Kidney (tissue), 14 donors: ENCODE measurements around the gene FGF2. TPM values are rescaled to one million over a fixed set of nuclear protein-coding genes. Genes with fewer than 3 reads are reported as not detected.
A peak's percentile ranks its signal among the peaks of the same experiment; 100 is the strongest.

Source experiments
- DNase-seq, 5 donors: peaks; one replicate each; pipeline ENCODE4 v3.0.0-alpha.2; 2013 to 2020
- FAIRE-seq: peaks from 2 replicates; lab custom pipeline; 2012; peaks lifted over from hg19 to GRCh38; lab: Jason Lieb, UNC
- H3K27ac ChIP-seq, 2 donors: one replicate each; pipeline ENCODE4 v1.7.0; 2013; ENCODE audit warnings: low read depth in 2 of 2, low read length in 2 of 2, inconsistent platforms in 1 of 2
- H3K27me3 ChIP-seq: one replicate; pipeline ENCODE4 v1.7.1; 2013; ENCODE audit warnings: low read length, inconsistent platforms; ENCODE audit not compliant: control insufficient read depth, insufficient read depth
- H3K36me3 ChIP-seq, 3 donors: one replicate each; pipeline versions ENCODE4 v1.7.0 to v1.7.1; 2013; ENCODE audit warnings: low read length in 3 of 3, control low read depth in 1 of 3, inconsistent platforms in 1 of 3; ENCODE audit not compliant: insufficient read depth in 3 of 3, control insufficient read depth in 2 of 3
- H3K4me1 ChIP-seq, 3 donors: one replicate each; pipeline versions ENCODE4 v1.7.0 to v1.7.1; 2013; ENCODE audit warnings: low read length in 3 of 3, inconsistent platforms in 1 of 3, low read depth in 1 of 3; ENCODE audit not compliant: control insufficient read depth in 2 of 3, insufficient read depth in 2 of 3
- H3K4me3 ChIP-seq, 3 donors: one replicate each; pipeline versions ENCODE4 v1.7.0 to v1.8.1; 2013; ENCODE audit warnings: low read length in 3 of 3, control low read depth in 1 of 3, inconsistent platforms in 1 of 3
- H3K9ac ChIP-seq, 3 donors: one replicate each; pipeline versions ENCODE4 v1.7.0 to v1.7.1; 2013; ENCODE audit warnings: low read length in 3 of 3, control low read depth in 1 of 3, inconsistent platforms in 1 of 3
- H3K9me3 ChIP-seq, 3 donors: one replicate each; pipeline versions ENCODE4 v1.7.0 to v1.7.1; 2013; ENCODE audit warnings: low read length in 3 of 3, control low read depth in 1 of 3, inconsistent platforms in 1 of 3; ENCODE audit not compliant: control insufficient read depth in 2 of 3, insufficient read depth in 1 of 3
- CTCF ChIP-seq: IDR thresholded peaks from 3 replicates; pipeline ENCODE4 v1.5.1; 2012; ENCODE audit warnings: mild to moderate bottlenecking, moderate library complexity, borderline replicate concordance; ENCODE audit not compliant: insufficient read depth; ENCODE audit errors: extremely low read depth
- intact Hi-C: fragments of 100-400 bp; cut with DNase I; formaldehyde crosslinking; loops from one replicate; pipeline ENCODE4 v1.11.1; 2022
- polyA plus RNA-seq: library from polyadenylated mRNA; stranded (reverse); fragments of 350-450 nt; fragmentation: Illumina TruSeq; extraction: RNeasy Lipid Tissue Mini Kit (QIAGEN cat#74804); gene quantifications from one replicate; pipeline ENCODE4 v1.2.3, GENCODE V29; 2014; ENCODE audit warnings: low read depth, low replicate concordance; ENCODE audit not compliant: insufficient read depth
- total RNA-seq: library from RNA; stranded (reverse); fragmentation: NEBNext Ultra II Directional; extraction: Animal tissue kit (Norgen Biotek cat#: 25700); gene quantifications from one replicate; pipeline ENCODE4 v1.2.1, GENCODE V29; 2021
- donor health status: control.
- donor health status: control.
- donor health status: control.
- donor health status: control.
- donor health status: control.
- donor health status: DM: yes; HTN: yes; CAD: no.
- donor health status: Normal renal cell carcinoma (clear cell type).

The FGF2 gene
- total and polyA plus RNA-seq, 2 donors from 2014 or later, result 2.3 to 16.9 TPM

- DNase-seq (no peak), FAIRE-seq (no peak)
- Histone ChIP-seq H3K4me3 (no peak overlapping the region), H3K4me1 (no peaks in the 10 kb centered on the region), H3K27ac (no peak overlapping the region), H3K9ac (no peak overlapping the region), H3K36me3 (no peaks in the 10 kb centered on the region), H3K27me3 (no peaks in the 10 kb centered on the region), H3K9me3 (no peaks in the 10 kb centered on the region)
- TF ChIP-seq CTCF, result no peak
- intact Hi-C loops, result no loop called here
Measured at GRCh38 chr4:122797405-122798094, 29.1 kb upstream of the FGF2 start.

GRCh38 chr4:122798101-122798500 is 28.5 kb upstream of the FGF2 start:
- Histone ChIP-seq H3K9me3 (no peaks in the 10 kb centered on the region), H3K27ac (peak overlapping the region in 1 of 2 donors; percentile 47), H3K36me3 (no peaks in the 10 kb centered on the region), H3K4me3 (no peak overlapping the region), H3K9ac (no peak overlapping the region), H3K27me3 (no peaks in the 10 kb centered on the region), H3K4me1 (no peaks in the 10 kb centered on the region)
- DNase-seq (peak in 4 of 5 donors; percentile 7 to 70 (median 27)), FAIRE-seq (no peak)
- TF ChIP-seq CTCF, result no peak
- intact Hi-C loops, result no loop called here

GRCh38 chr4:122798917-122799316 is 27.7 kb upstream of the FGF2 start:
- H3K4me3 ChIP-seq, result no peak overlapping the region
- intact Hi-C loops, result no loop called here
- no peaks in the 10 kb centered on the region for H3K4me1 ChIP-seq
- FAIRE-seq (no peak), DNase-seq (no peak)
- no peaks in the 10 kb centered on the region for H3K36me3 ChIP-seq
- no peaks in the 10 kb centered on the region for H3K9me3 ChIP-seq
- H3K27me3 ChIP-seq, result no peaks in the 10 kb centered on the region
- no peak overlapping the region for H3K27ac ChIP-seq
- no peak overlapping the region for H3K9ac ChIP-seq
- no peak for TF ChIP-seq CTCF
